WERI-Rb-1 (cell line): ENCODE measurements around the gene C8G.

Experiments used
- DNase-seq: peaks from one replicate; pipeline ENCODE4 v3.0.0-alpha.2; 2020
- H3K27ac ChIP-seq: fragments of 250-450 bp; sonication (Bioruptor Pico); 2 replicates; pipeline ENCODE4 v1.5.1; 2020; ENCODE audit warnings: mild to moderate bottlenecking, moderate library complexity
- H3K27me3 ChIP-seq: fragments of 250-450 bp; sonication (Bioruptor Pico); 2 replicates; pipeline ENCODE4 v1.5.1; 2021; ENCODE audit warnings: mild to moderate bottlenecking, low read depth, moderate library complexity; ENCODE audit not compliant: insufficient read depth, severe bottlenecking
- H3K36me3 ChIP-seq: fragments of 250-450 bp; sonication (Bioruptor Pico); 2 replicates; pipeline ENCODE4 v1.5.1; 2020; ENCODE audit warnings: mild to moderate bottlenecking, moderate library complexity
- H3K4me3 ChIP-seq: 2 replicates; pipeline ENCODE4 v1.5.1; 2011; ENCODE audit warnings: low read depth, mild to moderate bottlenecking, control low read depth, low read length
- H3K9me3 ChIP-seq: fragments of 250-450 bp; sonication (Bioruptor Pico); 2 replicates; pipeline ENCODE4 v1.5.1; 2021; ENCODE audit warnings: mild to moderate bottlenecking, moderate library complexity; ENCODE audit not compliant: severe bottlenecking
- CTCF ChIP-seq: IDR thresholded peaks from 2 replicates; pipeline ENCODE4 v1.5.1; 2011; ENCODE audit warnings: low read depth, mild to moderate bottlenecking, control low read depth, inconsistent platforms, low read length

The C8G gene

GRCh38 chr9:136944212-136944518 is 878 bp upstream of the C8G start:
- Histone ChIP-seq H3K4me3 (peak overlapping the region; percentile 67), H3K9me3 (no peaks in the 10 kb centered on the region), H3K27ac (peak overlapping the region; percentile 67), H3K36me3 (peaks cover 34% of the 10 kb centered on the region), H3K27me3 (no peaks in the 10 kb centered on the region)
- no peak for DNase-seq
- no peak for TF ChIP-seq CTCF

GRCh38 chr9:136945333-136946227 is 537 bp downstream of the C8G start:
- no peak for DNase-seq
- Histone ChIP-seq H3K36me3 (peaks cover 24% of the 10 kb centered on the region), H3K27ac (no peak overlapping the region), H3K27me3 (no peaks in the 10 kb centered on the region), H3K9me3 (no peaks in the 10 kb centered on the region), H3K4me3 (no peak overlapping the region)
- no peak for TF ChIP-seq CTCF

DNA sequence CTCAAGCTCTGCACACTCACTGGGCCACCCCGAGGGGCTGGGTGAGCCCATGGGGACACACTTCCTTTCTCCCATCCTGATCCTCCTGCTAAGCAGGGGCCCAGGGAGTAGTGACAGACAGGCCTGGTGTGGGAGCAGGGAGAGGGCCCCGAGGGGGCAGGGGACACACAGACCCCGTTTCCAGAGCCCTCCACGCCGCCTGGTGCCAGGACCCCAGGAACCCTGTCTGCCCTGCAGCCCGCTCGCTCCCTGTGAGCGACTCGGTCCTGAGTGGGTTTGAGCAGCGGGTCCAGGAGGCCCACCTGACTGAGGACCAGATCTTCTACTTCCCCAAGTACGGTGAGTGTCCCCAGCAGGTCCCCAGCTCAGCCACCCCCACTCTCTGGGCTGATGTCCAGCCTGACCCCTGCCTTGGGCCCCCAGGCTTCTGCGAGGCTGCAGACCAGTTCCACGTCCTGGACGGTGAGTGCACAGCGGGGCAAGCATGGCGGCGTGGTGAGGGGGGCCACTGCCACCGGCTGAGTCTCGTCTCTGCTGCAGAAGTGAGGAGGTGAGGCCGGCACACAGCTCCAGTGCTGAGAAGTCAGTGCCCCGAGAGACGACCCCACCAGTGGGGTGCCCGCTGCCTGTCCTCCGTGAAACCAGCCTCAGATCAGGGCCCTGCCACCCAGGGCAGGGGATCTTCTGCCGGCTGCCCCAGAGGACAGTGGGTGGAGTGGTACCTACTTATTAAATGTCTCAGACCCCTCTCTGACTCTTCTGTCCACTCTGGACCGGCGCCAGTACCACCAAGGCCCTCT is 1.4 kb downstream of the C8G start:
- Histone ChIP-seq H3K36me3 (peaks cover 16% of the 10 kb centered on the region), H3K4me3 (no peak overlapping the region), H3K27me3 (no peaks in the 10 kb centered on the region), H3K27ac (no peak overlapping the region), H3K9me3 (no peaks in the 10 kb centered on the region)
- TF ChIP-seq CTCF: no peak
- DNase-seq: no peak

DNA sequence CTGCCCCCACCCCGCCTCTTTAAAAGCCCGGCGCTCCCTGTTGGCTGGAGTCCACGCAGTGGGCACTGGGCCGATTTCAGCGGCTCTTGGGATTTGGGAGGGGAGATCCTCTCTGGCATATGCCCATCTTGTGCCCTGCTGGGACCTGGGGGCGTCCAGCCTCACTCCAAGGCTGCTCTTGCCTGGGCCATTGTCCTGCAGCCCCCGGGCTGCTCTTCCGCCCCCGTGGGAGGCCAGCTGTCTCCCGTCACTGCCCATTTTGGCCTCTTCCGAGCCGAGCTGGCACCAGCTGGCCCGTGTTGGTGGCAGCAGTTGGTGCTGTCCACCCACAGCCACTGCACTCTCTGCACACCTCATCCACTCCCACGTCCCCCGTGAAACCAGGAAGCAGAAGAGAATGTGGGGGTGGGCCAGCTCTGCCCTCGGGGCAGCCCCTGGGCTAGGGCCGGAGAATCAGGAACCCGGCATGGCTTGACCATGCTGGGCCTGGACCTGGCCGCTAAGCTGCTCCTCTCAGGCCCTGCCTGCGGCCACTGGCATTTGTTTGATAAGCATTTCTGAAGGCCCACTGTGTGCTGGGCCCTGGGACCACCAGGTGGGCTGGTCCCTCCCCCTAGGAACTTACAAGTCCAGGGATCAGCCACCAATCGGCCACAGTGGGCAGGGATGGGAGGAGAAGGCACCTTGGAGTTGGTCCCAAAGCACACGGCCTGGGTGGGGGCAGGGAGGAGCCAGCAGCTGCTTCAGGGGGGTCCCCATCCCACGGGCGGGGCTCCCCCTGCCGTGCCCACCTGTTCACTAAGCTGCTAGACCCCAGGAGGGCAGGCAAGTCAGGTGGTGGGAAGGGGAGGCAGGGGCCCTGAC is 2.2 kb downstream of the C8G start:
- Histone ChIP-seq H3K9me3 (no peaks in the 10 kb centered on the region), H3K4me3 (no peak overlapping the region), H3K27me3 (no peaks in the 10 kb centered on the region), H3K27ac (no peak overlapping the region), H3K36me3 (peaks cover 7% of the 10 kb centered on the region)
- no peak for DNase-seq
- no peak for TF ChIP-seq CTCF

DNA sequence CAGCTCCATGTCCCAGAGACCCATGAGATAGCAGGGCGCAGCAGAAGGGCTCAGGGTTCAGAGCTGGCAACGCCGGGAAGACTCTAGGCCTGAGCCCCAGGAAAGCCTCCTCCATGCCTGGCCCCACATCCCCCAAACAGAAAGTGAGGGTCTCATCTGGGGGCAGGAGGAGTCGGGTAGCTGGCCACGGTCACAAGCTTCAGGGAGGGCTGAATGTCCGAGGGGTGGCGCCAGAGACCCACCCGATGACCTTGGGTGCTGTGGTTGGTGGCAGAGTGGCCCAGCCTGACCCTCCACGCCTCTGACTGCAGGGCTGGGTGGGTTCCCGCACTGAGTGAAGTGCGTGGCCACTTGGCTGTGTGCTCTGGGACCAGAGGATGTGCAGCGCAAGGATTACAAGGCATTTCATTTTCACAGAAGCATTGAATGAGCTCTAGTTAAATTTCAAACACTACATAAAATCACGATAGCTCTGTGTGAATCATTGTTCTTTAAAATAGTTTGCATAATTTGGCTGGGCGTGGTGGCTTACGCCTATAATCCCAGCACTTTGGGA is 3.0 kb downstream of the C8G start:
- Histone ChIP-seq H3K36me3 (no peaks in the 10 kb centered on the region), H3K27me3 (no peaks in the 10 kb centered on the region), H3K27ac (no peak overlapping the region), H3K9me3 (no peaks in the 10 kb centered on the region), H3K4me3 (no peak overlapping the region)
- peak; percentile 95 for TF ChIP-seq CTCF
- peak; percentile 83 for DNase-seq
